Endothelial cell of umbilical vein (primary cell): Measurements from ENCODE around the gene MYO18A.

Source experiments
- CTCF ChIP-seq, 2 donors: IDR thresholded peaks; 1 replicate in 1 of 2; 2 replicates in 1 of 2; pipeline ENCODE4 v1.5.1; 2011; ENCODE audit warnings: low read length in 2 of 2, mild to moderate bottlenecking in 2 of 2, moderate library complexity in 2 of 2, control low read depth in 1 of 2, inconsistent platforms in 1 of 2, low read depth in 1 of 2; ENCODE audit not compliant: insufficient read depth in 1 of 2; ENCODE audit errors: extremely low read depth in 1 of 2
- EZH2 ChIP-seq: IDR thresholded peaks from 2 replicates; pipeline ENCODE4 v1.6.1; 2012; ENCODE audit warnings: borderline replicate concordance, low read depth, mild to moderate bottlenecking, moderate library complexity, low read length, inconsistent platforms; ENCODE audit not compliant: severe bottlenecking
- FOS ChIP-seq: IDR thresholded peaks from 2 replicates; pipeline ENCODE4 v1.6.1; 2011; ENCODE audit warnings: mild to moderate bottlenecking, low read length, moderate library complexity, borderline replicate concordance; ENCODE audit not compliant: insufficient read depth

- no peak for TF ChIP-seq EZH2
- TF ChIP-seq CTCF (IDR thresholded peaks at IDR 0.05; ENCODE audit: extremely low read depth in 1 of 2, insufficient read depth in 1 of 2, low read depth in 1 of 2, low read length in 2 of 2), result no peak
- no peak for TF ChIP-seq FOS
Observed at GRCh38 chr17:29147682-29148081, 32.5 kb downstream of the MYO18A start.
